Measurements from ENCODE around the gene TNIP1. TPM values are rescaled to one million over a fixed set of nuclear protein-coding genes. Genes with fewer than 3 reads are reported as not detected.

Gene TNIP1
- total RNA-seq, 2 experiments from 2014 or later = 51.4 to 77.5 TPM

- H3K27ac ChIP-seq (ENCODE audit: low read depth, low read length, poor library complexity, severe bottlenecking) = no peak overlapping the region
- H3K4me2 ChIP-seq (ENCODE audit: low read length) = no peak overlapping the region
- no peak for TF ChIP-seq CTCF (conservative IDR thresholded peaks at IDR 0.05; ENCODE audit: low read length)
- no peak for TF ChIP-seq EZH2phosphoT487 (IDR thresholded peaks at IDR 0.05; ENCODE audit: borderline replicate concordance, low read depth, low read length)
- no peaks in the 10 kb centered on the region for H3K79me2 ChIP-seq (ENCODE audit: insufficient read depth, low read depth, low read length)
- no peak overlapping the region for H2AFZ ChIP-seq (ENCODE audit: low read length)
- peaks cover 9% of the 10 kb centered on the region for H3K4me1 ChIP-seq (ENCODE audit: insufficient read depth, low read length, poor library complexity, severe bottlenecking)
- no peaks in the 10 kb centered on the region for H3K9me2 ChIP-seq (ENCODE audit: insufficient read depth, low read length)
- H4K20me1 ChIP-seq (ENCODE audit: insufficient read depth, low read length) = no peaks in the 10 kb centered on the region
- H3K36me3 ChIP-seq (ENCODE audit: insufficient read depth, low read length) = peaks cover 9% of the 10 kb centered on the region; the same call in 1 of the 2 replicates
- ChIA-PET POLR2A (interaction anchor here (1.1 kb wide), 1 partner anchor 9 kb away, joined by 5 read pairs; no protein-coding TSS in a partner anchor), CTCF (ENCODE audit: unreplicated experiment) (interaction anchor here (1.2 kb wide), 1 partner anchor 9 kb away, joined by 4 read pairs; no protein-coding TSS in a partner anchor)
- no peak for DNase-seq (ENCODE audit: low spot score)
- H3K9me3 ChIP-seq (ENCODE audit: low read length) = no peaks in the 10 kb centered on the region
- BruUV-seq (replicated peaks) = no TSS peak
- intact Hi-C loops (cut with micrococcal nuclease; ENCODE audit: unreplicated experiment) = no loop called here
- H3K4me3 ChIP-seq (ENCODE audit: low read depth, low read length, poor library complexity, severe bottlenecking) = no peak overlapping the region
Observed at GRCh38 chr5:151106509-151106908, 25.7 kb upstream of the TNIP1 start.

- DNase-seq (ENCODE audit: low spot score) = no peak
- no peak overlapping the region for H3K4me3 ChIP-seq (ENCODE audit: low read depth, low read length, poor library complexity, severe bottlenecking)
- ChIA-PET POLR2A (interaction anchor here (1.1 kb wide), 1 partner anchor 8 kb away, joined by 5 read pairs; no protein-coding TSS in a partner anchor), CTCF (ENCODE audit: unreplicated experiment) (interaction anchor here (1.2 kb wide), 1 partner anchor 10 kb away, joined by 4 read pairs; no protein-coding TSS in a partner anchor)
- TF ChIP-seq EZH2phosphoT487 (IDR thresholded peaks at IDR 0.05; ENCODE audit: borderline replicate concordance, low read depth, low read length) = no peak
- no peak for TF ChIP-seq CTCF (conservative IDR thresholded peaks at IDR 0.05; ENCODE audit: low read length)
- no peak overlapping the region for H2AFZ ChIP-seq (ENCODE audit: low read length)
- H3K4me2 ChIP-seq (ENCODE audit: low read length) = no peak overlapping the region
- H3K9me2 ChIP-seq (ENCODE audit: insufficient read depth, low read length) = no peaks in the 10 kb centered on the region
- no peaks in the 10 kb centered on the region for H3K79me2 ChIP-seq (ENCODE audit: insufficient read depth, low read depth, low read length)
- no peaks in the 10 kb centered on the region for H3K9me3 ChIP-seq (ENCODE audit: low read length)
- H3K4me1 ChIP-seq (ENCODE audit: insufficient read depth, low read length, poor library complexity, severe bottlenecking) = peaks cover 5% of the 10 kb centered on the region
- peaks cover 9% of the 10 kb centered on the region; the same call in 1 of the 2 replicates for H3K36me3 ChIP-seq (ENCODE audit: insufficient read depth, low read length)
- no peak overlapping the region for H3K27ac ChIP-seq (ENCODE audit: low read depth, low read length, poor library complexity, severe bottlenecking)
- H4K20me1 ChIP-seq (ENCODE audit: insufficient read depth, low read length) = no peaks in the 10 kb centered on the region
- no TSS peak for BruUV-seq (replicated peaks)
- intact Hi-C loops (cut with micrococcal nuclease; ENCODE audit: unreplicated experiment) = no loop called here
Observed at GRCh38 chr5:151106043-151106442, 25.2 kb upstream of the TNIP1 start.

GRCh38 chr5:151105561-151105960 is 24.7 kb upstream of the TNIP1 start:
- ChIA-PET CTCF (ENCODE audit: unreplicated experiment) (interaction anchor here (1.2 kb wide), 1 partner anchor 10 kb away, joined by 4 read pairs; no protein-coding TSS in a partner anchor), POLR2A (no interaction called here)
- Histone ChIP-seq H3K4me3 (ENCODE audit: low read depth, low read length, poor library complexity, severe bottlenecking) (no peak overlapping the region), H4K20me1 (ENCODE audit: insufficient read depth, low read length) (no peaks in the 10 kb centered on the region), H3K4me2 (ENCODE audit: low read length) (no peak overlapping the region), H3K79me2 (ENCODE audit: insufficient read depth, low read depth, low read length) (no peaks in the 10 kb centered on the region), H3K9me3 (ENCODE audit: low read length) (no peaks in the 10 kb centered on the region), H2AFZ (ENCODE audit: low read length) (no peak overlapping the region), H3K4me1 (ENCODE audit: insufficient read depth, low read length, poor library complexity, severe bottlenecking) (no peaks in the 10 kb centered on the region), H3K27ac (ENCODE audit: low read depth, low read length, poor library complexity, severe bottlenecking) (no peak overlapping the region), H3K36me3 (ENCODE audit: insufficient read depth, low read length) (peaks cover 9% of the 10 kb centered on the region; the same call in 1 of the 2 replicates), H3K9me2 (ENCODE audit: insufficient read depth, low read length) (no peaks in the 10 kb centered on the region)
- intact Hi-C loops (cut with micrococcal nuclease; ENCODE audit: unreplicated experiment) = no loop called here
- no peak for DNase-seq (ENCODE audit: low spot score)
- TF ChIP-seq EZH2phosphoT487 (IDR thresholded peaks at IDR 0.05; ENCODE audit: borderline replicate concordance, low read depth, low read length) (no peak), CTCF (conservative IDR thresholded peaks at IDR 0.05; ENCODE audit: low read length) (no peak)
- no TSS peak for BruUV-seq (replicated peaks)
